ENCODE results near the gene RASSF3. TPM values are rescaled to one million over a fixed set of nuclear protein-coding genes. Genes with fewer than 3 reads are reported as not detected.

RASSF3 gene
- total and polyA plus RNA-seq, 12 donors, result 21.6 to 159 (median 82.4) TPM

DNA sequence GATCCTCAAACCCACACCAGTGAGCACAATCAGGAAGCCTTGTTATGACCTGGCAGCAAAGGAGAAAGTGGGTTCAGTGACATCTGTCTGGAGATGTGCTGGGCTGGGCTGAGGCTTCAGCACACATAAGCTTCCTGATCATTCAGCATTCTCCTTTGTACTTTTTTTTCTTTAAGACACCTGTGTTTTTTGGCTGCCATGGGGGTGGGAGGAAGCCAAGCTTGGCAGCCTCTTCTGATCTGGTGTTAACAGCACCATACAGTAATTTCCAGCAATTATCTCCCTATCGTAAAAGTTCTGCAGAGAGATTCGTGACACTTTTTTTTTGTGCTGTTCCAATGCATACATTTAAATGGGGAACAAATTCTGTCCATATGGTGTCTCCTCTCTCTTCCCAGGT is 38.9 kb upstream of the RASSF3 start:
- H3K9me3 ChIP-seq, result peaks cover 0 to 23% (median 13%) of the 10 kb centered on the region in 11 donors
- no peak for ATAC-seq
- peak overlapping the region in 2 of 10 donors; percentile 30 to 75 for H3K27ac ChIP-seq
- peaks cover 2 to 42% (median 36%) of the 10 kb centered on the region in 9 donors for H3K4me1 ChIP-seq
- TF ChIP-seq, protein P1, sequence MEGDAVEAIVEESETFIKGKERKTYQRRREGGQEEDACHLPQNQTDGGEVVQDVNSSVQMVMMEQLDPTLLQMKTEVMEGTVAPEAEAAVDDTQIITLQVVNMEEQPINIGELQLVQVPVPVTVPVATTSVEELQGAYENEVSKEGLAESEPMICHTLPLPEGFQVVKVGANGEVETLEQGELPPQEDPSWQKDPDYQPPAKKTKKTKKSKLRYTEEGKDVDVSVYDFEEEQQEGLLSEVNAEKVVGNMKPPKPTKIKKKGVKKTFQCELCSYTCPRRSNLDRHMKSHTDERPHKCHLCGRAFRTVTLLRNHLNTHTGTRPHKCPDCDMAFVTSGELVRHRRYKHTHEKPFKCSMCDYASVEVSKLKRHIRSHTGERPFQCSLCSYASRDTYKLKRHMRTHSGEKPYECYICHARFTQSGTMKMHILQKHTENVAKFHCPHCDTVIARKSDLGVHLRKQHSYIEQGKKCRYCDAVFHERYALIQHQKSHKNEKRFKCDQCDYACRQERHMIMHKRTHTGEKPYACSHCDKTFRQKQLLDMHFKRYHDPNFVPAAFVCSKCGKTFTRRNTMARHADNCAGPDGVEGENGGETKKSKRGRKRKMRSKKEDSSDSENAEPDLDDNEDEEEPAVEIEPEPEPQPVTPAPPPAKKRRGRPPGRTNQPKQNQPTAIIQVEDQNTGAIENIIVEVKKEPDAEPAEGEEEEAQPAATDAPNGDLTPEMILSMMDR (IDR thresholded peaks at IDR 0.05), result no peak
- H3K36me3 ChIP-seq, result no peaks in the 10 kb centered on the region
- intact Hi-C loops (cut with DNase I), result loop anchor here in 2 of 10 donors (5.0 kb wide), 1 partner anchor 36 kb away; no protein-coding TSS in a partner anchor
- no peak overlapping the region for H3K4me3 ChIP-seq
- DNase-seq, result no peak
- H3K27me3 ChIP-seq, result no peaks in the 10 kb centered on the region
- WGBS, 2 donors, result 24 to 28% methylated on average over 2 of the region's 2 CpGs

DNA sequence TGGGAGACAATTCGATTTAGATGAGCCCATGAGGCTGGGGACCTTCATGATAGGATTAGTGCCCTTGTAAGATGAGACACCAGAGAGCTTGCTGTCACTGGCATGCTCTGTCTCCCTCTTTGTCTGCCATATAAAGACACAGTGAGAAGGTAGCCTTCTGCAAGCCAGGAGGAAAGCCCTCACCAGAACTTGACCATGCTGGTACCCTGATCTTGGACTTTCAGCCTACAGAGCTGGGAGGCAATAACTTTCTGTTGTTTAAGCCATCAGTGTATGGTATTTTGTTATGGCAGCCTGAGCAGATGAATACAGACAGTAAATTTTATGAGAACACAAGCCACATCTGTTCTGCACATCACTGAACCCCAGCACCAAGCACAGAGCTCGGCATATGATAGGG is 38.1 kb upstream of the RASSF3 start:
- H3K9me3 ChIP-seq, result peaks cover 0 to 23% (median 13%) of the 10 kb centered on the region in 11 donors
- intact Hi-C loops (cut with DNase I), result loop anchor here in 2 of 10 donors (5.0 kb wide), 1 partner anchor 35 kb away; no protein-coding TSS in a partner anchor
- DNase-seq (no peak), ATAC-seq (no peak)
- H3K27ac ChIP-seq, result no peak overlapping the region
- no peak overlapping the region for H3K4me3 ChIP-seq
- TF ChIP-seq, protein P1 (IDR thresholded peaks at IDR 0.05), result no peak
- peaks cover 2 to 46% (median 32%) of the 10 kb centered on the region in 9 donors for H3K4me1 ChIP-seq
- 97 to 98% methylated on average over 2 of the region's 2 CpGs for WGBS, 2 donors
- no peaks in the 10 kb centered on the region for H3K27me3 ChIP-seq
- H3K36me3 ChIP-seq, result no peaks in the 10 kb centered on the region

DNA sequence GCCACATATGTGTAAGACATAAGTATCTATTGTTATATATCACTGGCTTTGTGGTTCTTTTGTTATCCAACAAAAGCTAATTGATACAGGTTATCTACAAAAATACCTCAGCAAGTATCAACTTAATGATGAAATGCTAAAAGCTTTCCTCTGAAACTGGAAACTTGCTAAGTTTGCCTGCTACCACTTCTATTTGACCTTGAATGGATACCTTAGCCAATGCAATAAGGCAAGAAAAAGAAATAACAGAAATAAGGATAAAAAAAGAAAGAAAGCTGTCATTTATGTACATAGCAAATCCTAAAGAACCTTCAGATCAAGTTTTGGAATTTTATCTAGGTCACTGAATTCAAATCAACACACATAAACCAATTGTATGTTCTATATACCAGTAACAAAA is 35.5 kb upstream of the RASSF3 start:
- H3K9me3 ChIP-seq, result peaks cover 0 to 23% (median 13%) of the 10 kb centered on the region in 11 donors
- DNase-seq (no peak), ATAC-seq (no peak)
- H3K36me3 ChIP-seq, result no peaks in the 10 kb centered on the region
- intact Hi-C loops (cut with DNase I), result loop anchor here in 2 of 10 donors (5.0 kb wide), 1 partner anchor 32 kb away; no protein-coding TSS in a partner anchor
- no peak overlapping the region for H3K4me3 ChIP-seq
- H3K4me1 ChIP-seq, result peaks cover 0 to 25% (median 11%) of the 10 kb centered on the region in 9 donors
- TF ChIP-seq, protein P1 (IDR thresholded peaks at IDR 0.05), result no peak
- H3K27me3 ChIP-seq, result no peaks in the 10 kb centered on the region
- H3K27ac ChIP-seq, result no peak overlapping the region

DNA sequence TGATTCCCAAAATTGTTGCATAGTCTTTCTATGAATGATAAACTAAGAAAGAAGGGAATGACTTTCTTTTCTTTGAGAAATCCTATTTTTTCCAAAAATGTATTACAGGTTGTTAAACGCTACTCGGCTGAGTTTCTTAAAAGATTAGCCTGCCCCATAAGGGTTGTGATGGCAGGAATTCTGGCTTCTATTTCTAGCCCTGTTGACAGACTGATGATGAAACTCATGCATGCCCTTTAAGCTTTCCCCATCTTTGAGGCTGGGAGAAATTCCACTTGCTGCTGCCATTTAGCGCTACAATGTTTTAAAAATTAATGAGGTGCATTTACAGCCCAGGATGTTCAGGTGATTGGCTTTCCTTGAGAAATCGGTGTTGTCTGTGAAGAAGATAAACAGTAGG is 33.2 kb upstream of the RASSF3 start:
- DNase-seq (no peak), ATAC-seq (peak in 4 of 8 donors; percentile 62 to 73 (median 67))
- 44 to 58% methylated on average over 4 of the region's 4 CpGs for WGBS, 2 donors
- Histone ChIP-seq H3K27ac (no peak overlapping the region), H3K4me1 (peaks cover 0 to 9% (median 0%) of the 10 kb centered on the region in 9 donors), H3K36me3 (no peaks in the 10 kb centered on the region), H3K27me3 (no peaks in the 10 kb centered on the region), H3K9me3 (peaks cover 0 to 23% (median 13%) of the 10 kb centered on the region in 11 donors), H3K4me3 (no peak overlapping the region)
- intact Hi-C loops (cut with DNase I), result no loop called here
- TF ChIP-seq, protein P1 (IDR thresholded peaks at IDR 0.05), result no peak

Measured in heart right ventricle (tissue), 16 donors.